OCI-LY1 (cell line): Measurements from ENCODE around the gene RAB25.

Experiments
- CTCF ChIP-seq: fragments of 200-600 bp; sonication (generic), shearing (Covaris generic); IDR thresholded peaks from 2 replicates; pipeline ENCODE4 v1.5.1; 2017; ENCODE audit warnings: mild to moderate bottlenecking, antibody characterized with exemption, low read length, moderate library complexity, mixed read lengths
- EZH2 ChIP-seq: fragments of 200-600 bp; sonication (generic), shearing (Covaris generic); IDR thresholded peaks from 2 replicates; pipeline ENCODE4 v1.8.0; 2017; ENCODE audit warnings: borderline replicate concordance, mixed run types, mild to moderate bottlenecking, antibody characterized with exemption, low read length, moderate library complexity, mixed read lengths

DNA sequence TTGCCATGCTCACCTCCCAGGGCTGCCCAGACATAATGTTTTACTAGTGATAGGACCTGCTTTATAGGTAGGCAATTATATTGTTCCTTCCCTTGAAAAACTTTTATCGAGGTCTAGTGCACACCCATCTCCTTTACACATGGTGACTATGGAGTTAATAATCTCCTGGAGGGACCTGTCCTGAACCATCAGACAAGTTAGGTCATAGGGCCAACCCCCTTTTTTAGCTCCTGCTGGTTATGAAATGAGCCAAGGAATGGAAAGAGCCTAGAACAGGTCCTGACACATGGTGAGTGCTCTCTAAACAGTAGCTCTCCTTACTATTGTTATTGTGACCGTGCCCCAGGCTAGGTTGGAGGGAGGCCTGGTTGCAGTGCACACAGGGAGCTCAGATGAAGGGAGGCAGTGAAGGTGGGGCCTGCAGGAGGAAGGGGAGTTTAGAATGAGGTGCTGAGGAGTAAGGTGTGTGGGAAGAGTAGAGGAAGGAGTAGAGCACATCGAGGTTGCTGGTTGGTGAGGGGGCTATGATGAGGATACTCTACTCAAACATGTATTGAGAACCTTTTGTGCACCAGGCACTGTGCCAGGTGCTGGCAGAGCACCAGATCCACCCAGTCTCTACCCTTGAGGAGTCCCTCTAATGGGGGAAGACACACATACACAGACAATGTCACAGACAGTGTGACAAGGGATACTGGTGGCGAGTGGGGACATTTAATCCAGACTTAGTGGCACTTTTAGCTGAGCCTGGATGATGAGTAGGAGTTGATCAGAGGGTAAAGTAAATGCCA, 39.4 kb downstream of the RAB25 start:
- TF ChIP-seq EZH2 (no peak), CTCF (no peak)
